Tibial artery (tissue), 4 donors: ENCODE results near the gene DDX1.

Source experiments
- DNase-seq, 2 donors: peaks; one replicate each; pipeline ENCODE4 v3.0.0-alpha.2; 2019
- H3K27ac ChIP-seq, 2 donors: fragments of 200-600 bp; sonication (generic) in 1 of 2; 1 replicate in 1 of 2; 2 replicates in 1 of 2; pipeline ENCODE4 v1.5.1; 2018 to 2019; ENCODE audit warnings: mild to moderate bottlenecking in 1 of 2
- H3K27me3 ChIP-seq, 2 donors: fragments of 200-600 bp; sonication (generic) in 1 of 2; one replicate each; pipeline versions ENCODE4 v1.5.1 to v1.6.0; 2016 to 2019
- H3K36me3 ChIP-seq, 3 donors: fragments of 200-600 bp; sonication (generic) in 2 of 3; one replicate each; pipeline ENCODE4 v1.5.1; 2016 to 2019; ENCODE audit warnings: mild to moderate bottlenecking in 2 of 3
- H3K4me1 ChIP-seq, 4 donors: fragments of 200-600 bp; sonication (generic) in 2 of 4; 1 replicate in 3 of 4; 2 replicates in 1 of 4; pipeline ENCODE4 v1.5.1; 2016 to 2019
- H3K4me3 ChIP-seq, 2 donors: fragments of 200-600 bp; sonication (generic) in 1 of 2; 1 replicate in 1 of 2; 2 replicates in 1 of 2; pipeline ENCODE4 v1.5.1; 2018 to 2019; ENCODE audit warnings: mild to moderate bottlenecking in 2 of 2
- H3K9me3 ChIP-seq, 3 donors: fragments of 200-600 bp; sonication (generic) in 1 of 3; one replicate each; pipeline ENCODE4 v1.5.1; 2016 to 2019
- CTCF ChIP-seq, 2 experiments: fragments of 200-600 bp in 1 of 2; fragments of 450-650 bp in 1 of 2; IDR thresholded peaks; one replicate each; pipeline ENCODE4 v1.5.1; 2017 to 2019; ENCODE audit warnings: antibody characterized with exemption in 2 of 2, mild to moderate bottlenecking in 1 of 2, moderate library complexity in 1 of 2
- intact Hi-C: fragments of 100-400 bp; cut with DNase I; formaldehyde crosslinking; loops from one replicate; pipeline ENCODE4 v1.15.0; 2023; ENCODE audit warnings: low total_unique reads

The DDX1 gene

GRCh38 chr2:15547115-15547876, 44.4 kb upstream of the DDX1 start:
- no peak for TF ChIP-seq CTCF (IDR thresholded peaks at IDR 0.05)
- Histone ChIP-seq H3K4me1 (no peaks in the 10 kb centered on the region), H3K36me3 (peaks cover 6 to 36% (median 14%) of the 10 kb centered on the region in 3 donors), H3K27me3 (no peaks in the 10 kb centered on the region), H3K4me3 (no peak overlapping the region), H3K9me3 (no peaks in the 10 kb centered on the region), H3K27ac (no peak overlapping the region)
- intact Hi-C loops, result no loop called here
- DNase-seq, result no peak

- no peaks in the 10 kb centered on the region for H3K4me1 ChIP-seq
- no peaks in the 10 kb centered on the region for H3K9me3 ChIP-seq
- no peak for DNase-seq
- H3K27me3 ChIP-seq, result no peaks in the 10 kb centered on the region
- TF ChIP-seq CTCF (IDR thresholded peaks at IDR 0.05), result no peak
- H3K27ac ChIP-seq, result no peak overlapping the region
- peaks cover 14 to 41% (median 15%) of the 10 kb centered on the region in 3 donors for H3K36me3 ChIP-seq
- H3K4me3 ChIP-seq, result no peak overlapping the region
- intact Hi-C loops, result no loop called here
Observed at GRCh38 chr2:15548974-15549373, 42.7 kb upstream of the DDX1 start.

GRCh38 chr2:15553519-15553918, 38.1 kb upstream of the DDX1 start:
- H3K27me3 ChIP-seq, result no peaks in the 10 kb centered on the region
- peaks cover 0 to 6% (median 3%) of the 10 kb centered on the region in 4 donors for H3K4me1 ChIP-seq
- no peak for TF ChIP-seq CTCF (IDR thresholded peaks at IDR 0.05)
- H3K9me3 ChIP-seq, result no peaks in the 10 kb centered on the region
- H3K36me3 ChIP-seq, result peaks cover 9 to 31% (median 15%) of the 10 kb centered on the region in 3 donors
- intact Hi-C loops, result no loop called here
- no peak for DNase-seq
- H3K27ac ChIP-seq, result no peak overlapping the region
- no peak overlapping the region for H3K4me3 ChIP-seq

GRCh38 chr2:15553951-15554350, 37.7 kb upstream of the DDX1 start:
- TF ChIP-seq CTCF (IDR thresholded peaks at IDR 0.05), result no peak
- no peak overlapping the region for H3K27ac ChIP-seq
- peaks cover 0 to 10% (median 4%) of the 10 kb centered on the region in 4 donors for H3K4me1 ChIP-seq
- intact Hi-C loops, result no loop called here
- H3K36me3 ChIP-seq, result peaks cover 5 to 27% (median 15%) of the 10 kb centered on the region in 3 donors
- H3K27me3 ChIP-seq, result no peaks in the 10 kb centered on the region
- H3K9me3 ChIP-seq, result no peaks in the 10 kb centered on the region
- DNase-seq, result no peak
- no peak overlapping the region for H3K4me3 ChIP-seq

- Histone ChIP-seq H3K27me3 (no peaks in the 10 kb centered on the region), H3K27ac (no peak overlapping the region), H3K9me3 (no peaks in the 10 kb centered on the region), H3K4me3 (no peak overlapping the region), H3K4me1 (peaks cover 0 to 17% (median 11%) of the 10 kb centered on the region in 4 donors), H3K36me3 (peaks cover 0 to 20% (median 9%) of the 10 kb centered on the region in 3 donors)
- intact Hi-C loops, result no loop called here
- TF ChIP-seq CTCF (IDR thresholded peaks at IDR 0.05), result no peak
- no peak for DNase-seq
Observed at GRCh38 chr2:15554525-15555218, 37.0 kb upstream of the DDX1 start.
